T-helper 17 cell (primary cell): ENCODE data around the gene DCUN1D1. TPM values are rescaled to one million over a fixed set of nuclear protein-coding genes. Genes with fewer than 3 reads are reported as not detected.

Experiments used
- ATAC-seq: fragments of 150-1000 bp; cut with Tn5 transposase; 2 replicates; pipeline ENCODE4 v1.10.0; 2021; ENCODE audit warnings: mild to moderate bottlenecking, moderate library complexity
- DNase-seq, 3 donors: peaks; one replicate each; pipeline versions ENCODE4 v3.0.0 to v3.0.0-alpha.2; 2020 to 2021
- H3K9me3 ChIP-seq: one replicate; pipeline ENCODE4 v1.7.0; 2013; ENCODE audit warnings: low read length, mild to moderate bottlenecking; ENCODE audit not compliant: control insufficient read depth, poor library complexity, severe bottlenecking
- H3K27ac Mint-ChIP-seq: one replicate; pipeline ENCODE4 v1.8.0; 2022; ENCODE audit warnings: mild to moderate bottlenecking, moderate library complexity, mixed read lengths
- H3K27me3 Mint-ChIP-seq: one replicate; pipeline ENCODE4 v1.8.0; 2022; ENCODE audit warnings: mixed read lengths
- H3K36me3 Mint-ChIP-seq: one replicate; pipeline ENCODE4 v1.8.0; 2022; ENCODE audit warnings: low read depth, mixed read lengths
- H3K4me1 Mint-ChIP-seq: one replicate; pipeline ENCODE4 v1.8.0; 2022; ENCODE audit warnings: mild to moderate bottlenecking, mixed read lengths
- H3K4me3 Mint-ChIP-seq: one replicate; pipeline ENCODE4 v1.8.0; 2022; ENCODE audit warnings: mild to moderate bottlenecking, moderate library complexity, mixed read lengths
- total RNA-seq, 4 donors: library from RNA in 2 of 4; stranded (reverse) in 2 of 4; gene quantifications; one replicate each; pipeline ENCODE4 v1.2.3 and lab custom pipeline; 2022 to 2026

Gene DCUN1D1
- total RNA-seq, 2 donors from 2014 or later: 32.7 to 51.5 TPM

DNA sequence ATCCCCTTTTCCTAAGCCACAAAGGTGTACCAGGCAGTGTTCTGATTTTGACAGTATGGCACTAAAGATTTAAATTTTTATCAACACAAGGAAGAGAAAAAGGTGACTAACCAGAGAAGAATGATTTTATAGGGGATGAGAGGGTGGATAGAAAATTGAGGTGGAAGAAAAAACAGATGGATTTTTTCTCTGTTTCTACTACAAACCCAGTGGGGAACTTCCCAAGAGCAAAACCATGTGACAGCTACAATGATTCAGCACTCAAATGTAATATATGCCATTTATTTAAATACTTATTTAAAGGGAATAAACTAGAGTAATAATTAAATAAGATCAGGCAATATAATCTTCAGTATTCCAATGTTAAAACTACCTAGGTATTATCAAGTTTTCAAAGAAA is 11.1 kb downstream of the DCUN1D1 start:
- ATAC-seq: no peak
- Mint-ChIP-seq H3K4me3 (no peak overlapping the region), H3K27me3 (no peaks in the 10 kb centered on the region), H3K36me3 (no peaks in the 10 kb centered on the region), H3K4me1 (peaks cover 37% of the 10 kb centered on the region), H3K27ac (peak overlapping the region; percentile 19)
- no peaks in the 10 kb centered on the region for H3K9me3 ChIP-seq
- no peak for DNase-seq

DNA sequence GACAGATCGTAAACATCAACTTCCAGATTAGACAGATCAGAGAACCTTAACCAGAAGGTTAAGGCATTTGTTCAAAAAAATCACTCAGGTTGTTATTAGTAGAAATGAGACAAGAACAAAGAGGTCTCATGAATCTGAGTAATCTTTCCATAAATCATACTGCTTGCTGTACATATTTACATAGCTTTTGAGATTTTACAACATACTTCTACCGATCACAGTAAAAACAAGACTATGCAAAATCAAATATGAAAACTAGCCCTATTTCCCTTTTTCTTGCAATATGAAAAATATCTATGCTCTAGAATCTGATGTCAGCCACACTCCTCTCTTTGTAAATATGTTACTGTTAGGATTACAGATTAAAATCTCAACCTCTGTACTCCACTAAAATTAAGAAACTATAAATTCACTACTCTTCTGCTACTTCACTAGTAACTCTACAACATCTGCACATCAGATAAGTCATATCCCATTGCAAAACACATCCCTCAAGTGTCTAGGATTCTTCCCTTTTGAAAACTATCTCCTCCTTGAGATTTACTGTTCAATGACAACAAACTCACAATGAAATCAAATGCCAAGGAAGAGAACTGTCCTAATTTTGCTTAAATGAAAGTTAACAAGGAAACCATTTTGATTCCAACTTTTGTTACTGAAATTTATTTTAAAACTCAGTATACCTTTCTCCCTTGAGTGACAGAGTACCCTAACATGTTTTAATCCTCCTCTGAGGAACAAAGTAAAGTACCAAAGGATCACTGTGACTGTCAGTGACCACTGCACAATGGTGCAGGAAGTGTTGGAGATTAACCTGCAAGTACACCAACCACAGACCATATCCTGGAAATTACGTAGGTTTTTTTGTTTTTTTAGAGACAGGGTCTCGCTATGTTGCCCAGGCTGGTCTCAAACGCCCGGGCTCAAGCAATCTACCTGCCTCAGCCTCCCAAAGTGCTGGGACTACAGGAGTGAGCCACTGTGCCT is 12.8 kb downstream of the DCUN1D1 start:
- Mint-ChIP-seq H3K4me1 (peaks cover 37% of the 10 kb centered on the region), H3K4me3 (peak overlapping the region; percentile 78), H3K27me3 (no peaks in the 10 kb centered on the region), H3K36me3 (peaks cover under 1% of the 10 kb centered on the region), H3K27ac (peak overlapping the region; percentile 91)
- H3K9me3 ChIP-seq: no peaks in the 10 kb centered on the region
- ATAC-seq (peak; percentile 74), DNase-seq (no peak)

DNA sequence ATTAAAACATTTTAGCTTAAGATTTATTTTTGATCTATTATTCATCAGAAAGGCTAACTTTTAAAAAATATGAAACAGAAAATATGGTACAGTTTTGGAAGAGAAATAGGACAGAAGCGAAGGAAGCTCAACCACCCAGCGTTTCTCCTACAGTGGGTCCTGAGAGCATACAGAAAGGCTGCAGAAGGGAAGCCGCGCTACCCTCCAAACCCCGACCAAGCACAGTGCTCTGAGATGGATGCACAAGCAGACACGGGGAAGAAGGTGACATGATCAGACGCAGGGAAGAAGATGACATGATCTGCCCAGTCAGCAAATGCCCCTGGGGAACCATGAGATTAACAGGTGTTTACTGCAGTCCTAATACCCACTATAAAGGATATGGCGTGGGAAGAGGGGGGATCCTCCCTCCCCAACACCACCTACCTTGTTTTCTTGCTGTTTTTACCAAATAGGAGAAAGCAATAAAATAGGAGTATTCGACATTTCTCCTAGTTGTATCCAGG is 14.4 kb downstream of the DCUN1D1 start:
- Mint-ChIP-seq H3K4me3 (no peak overlapping the region), H3K4me1 (peaks cover 29% of the 10 kb centered on the region), H3K36me3 (peaks cover 2% of the 10 kb centered on the region), H3K27me3 (no peaks in the 10 kb centered on the region), H3K27ac (peak overlapping the region; percentile 91)
- H3K9me3 ChIP-seq: no peaks in the 10 kb centered on the region
- no peak for ATAC-seq
- DNase-seq: no peak

DNA sequence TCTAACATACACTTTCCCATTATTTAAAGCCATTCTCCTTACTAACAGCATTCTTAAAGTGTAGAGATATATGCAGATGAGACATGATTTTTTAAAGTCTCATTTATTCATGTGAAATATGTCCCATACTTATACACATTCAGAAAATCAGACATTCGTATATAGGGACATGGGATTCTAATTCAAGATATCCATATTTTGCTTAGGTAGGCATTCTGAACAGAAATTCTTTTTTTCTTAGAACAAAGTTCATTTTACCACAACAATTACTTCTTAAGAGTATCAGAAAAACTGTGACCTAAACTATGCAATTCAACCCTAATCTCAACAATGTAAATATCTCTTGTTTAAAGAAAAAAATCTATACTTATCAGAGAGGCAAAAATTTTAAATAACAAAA is 16.2 kb downstream of the DCUN1D1 start:
- H3K9me3 ChIP-seq: no peaks in the 10 kb centered on the region
- Mint-ChIP-seq H3K27ac (no peak overlapping the region), H3K36me3 (peaks cover 6% of the 10 kb centered on the region), H3K4me1 (peaks cover 26% of the 10 kb centered on the region), H3K4me3 (no peak overlapping the region), H3K27me3 (no peaks in the 10 kb centered on the region)
- ATAC-seq (no peak), DNase-seq (no peak)

DNA sequence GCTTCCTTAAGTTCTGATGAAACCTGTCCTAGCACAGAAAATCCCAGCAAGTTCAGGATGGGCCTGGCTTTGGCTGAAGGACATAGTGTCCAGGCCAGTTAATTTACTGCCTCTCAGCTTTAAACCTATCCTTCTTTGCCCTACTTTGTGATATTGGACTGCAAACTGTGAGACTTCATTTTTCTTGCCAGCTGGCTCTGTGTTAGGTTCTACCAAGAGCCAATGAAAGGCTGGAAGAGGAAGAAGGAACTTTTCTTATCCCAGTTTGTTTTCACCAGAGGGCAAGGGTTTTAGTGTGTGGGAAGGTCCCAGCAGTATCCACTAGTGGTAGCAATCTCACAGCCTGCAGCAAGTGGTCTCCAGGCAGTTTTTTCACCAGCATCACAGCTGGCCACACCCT is 18.2 kb downstream of the DCUN1D1 start:
- Mint-ChIP-seq H3K36me3 (peaks cover 6% of the 10 kb centered on the region), H3K27ac (no peak overlapping the region), H3K4me3 (no peak overlapping the region), H3K4me1 (peaks cover 16% of the 10 kb centered on the region), H3K27me3 (no peaks in the 10 kb centered on the region)
- no peak for DNase-seq
- ATAC-seq: no peak
- H3K9me3 ChIP-seq: no peaks in the 10 kb centered on the region

DNA sequence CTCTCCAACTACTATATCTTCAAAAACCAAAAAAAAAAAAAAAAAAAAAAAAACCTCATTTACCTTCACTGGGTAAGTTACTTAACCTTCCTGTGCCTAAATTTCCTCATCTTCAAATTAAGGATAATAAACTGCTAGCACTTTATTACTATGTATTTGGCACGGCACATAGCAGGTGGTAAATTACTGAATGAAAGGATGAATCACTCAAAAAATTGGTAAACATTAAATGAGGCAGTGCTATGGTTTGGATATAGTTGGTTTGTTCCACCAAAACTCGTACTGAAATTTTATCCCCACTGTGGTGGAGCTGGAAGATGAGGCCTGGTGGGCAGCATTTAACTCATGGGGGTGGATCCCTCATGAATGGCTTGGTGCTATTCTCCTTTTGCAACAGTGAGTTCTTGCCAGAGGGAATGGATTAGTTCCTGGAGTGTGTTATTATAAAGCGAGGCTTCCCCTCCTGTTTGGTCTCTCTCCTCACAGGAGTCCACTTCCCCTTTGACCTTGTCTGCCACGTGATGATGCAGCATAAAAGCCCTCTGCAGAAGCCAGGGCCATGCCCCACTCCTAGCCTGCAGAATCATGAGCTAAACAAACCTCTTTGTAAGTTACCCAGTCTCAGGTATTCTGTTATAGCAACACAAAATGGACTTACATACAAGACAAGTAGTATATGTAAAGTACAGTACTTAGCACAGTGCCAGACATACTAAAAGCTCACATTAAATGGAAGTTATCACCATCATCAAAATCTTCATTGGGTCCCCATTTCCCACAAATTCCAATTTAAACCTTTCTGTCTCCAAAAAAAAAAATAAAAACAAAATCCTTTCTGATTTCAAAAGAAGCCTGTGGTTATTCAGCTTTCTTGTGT is 20.6 kb downstream of the DCUN1D1 start:
- H3K4me1 Mint-ChIP-seq: peaks cover 6% of the 10 kb centered on the region
- H3K27ac Mint-ChIP-seq: peak overlapping the region; percentile 84
- H3K36me3 Mint-ChIP-seq: peaks cover 8% of the 10 kb centered on the region
- DNase-seq: no peak
- no peak overlapping the region for H3K4me3 Mint-ChIP-seq
- no peaks in the 10 kb centered on the region for H3K27me3 Mint-ChIP-seq
- no peaks in the 10 kb centered on the region for H3K9me3 ChIP-seq
- ATAC-seq: no peak

DNA sequence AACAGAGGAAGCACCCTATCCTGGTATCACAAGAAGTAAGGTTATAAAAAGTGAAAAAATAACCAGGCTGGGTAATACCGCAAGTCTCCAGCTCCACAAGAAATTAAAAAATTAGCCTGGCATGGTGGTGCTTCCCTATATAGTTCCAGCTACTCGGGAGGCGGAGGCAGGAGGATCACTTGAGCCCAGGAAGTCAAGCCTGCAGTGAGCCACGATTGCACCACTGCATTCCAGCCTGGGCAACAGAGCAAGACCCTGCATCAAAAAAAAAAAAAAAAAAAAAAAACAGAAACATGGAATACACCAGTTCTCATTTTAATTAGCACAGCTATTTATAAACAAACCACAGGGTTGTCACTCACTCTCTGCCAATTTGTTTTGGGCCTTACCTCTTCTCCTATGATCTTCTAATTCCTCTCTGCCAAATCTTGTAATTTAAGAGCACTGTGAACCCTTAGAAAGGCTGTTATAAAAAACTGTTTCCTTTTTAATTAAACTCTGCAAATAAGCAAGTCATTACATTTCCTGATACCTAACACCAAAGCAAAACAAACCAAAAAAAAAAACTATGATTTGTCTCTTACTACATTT is 22.6 kb downstream of the DCUN1D1 start:
- ATAC-seq (no peak), DNase-seq (no peak)
- Mint-ChIP-seq H3K27me3 (no peaks in the 10 kb centered on the region), H3K4me1 (peaks cover 6% of the 10 kb centered on the region), H3K36me3 (peaks cover 8% of the 10 kb centered on the region), H3K27ac (no peak overlapping the region), H3K4me3 (no peak overlapping the region)
- H3K9me3 ChIP-seq: no peaks in the 10 kb centered on the region

DNA sequence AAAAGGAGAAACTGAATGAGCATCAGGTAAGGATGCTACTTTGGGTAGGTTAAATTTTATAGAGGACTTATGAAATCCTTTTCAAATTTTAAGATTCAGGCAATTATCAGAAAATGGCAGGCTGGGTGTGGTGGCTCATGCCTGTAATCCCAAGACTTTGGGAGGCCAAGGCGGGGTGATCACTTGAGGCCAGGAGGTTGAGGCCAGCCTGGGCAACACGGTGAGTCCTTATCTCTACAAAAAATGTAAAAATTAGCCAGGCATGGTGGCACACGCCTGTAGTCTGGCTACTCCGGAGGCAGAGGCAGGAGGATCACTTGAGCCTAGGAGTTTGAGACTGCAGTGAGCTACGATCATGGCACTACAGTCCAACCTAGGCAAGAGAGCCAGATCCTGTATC is 23.1 kb downstream of the DCUN1D1 start:
- Mint-ChIP-seq H3K36me3 (peaks cover 7% of the 10 kb centered on the region), H3K4me1 (peaks cover 6% of the 10 kb centered on the region), H3K27ac (no peak overlapping the region), H3K27me3 (no peaks in the 10 kb centered on the region), H3K4me3 (no peak overlapping the region)
- DNase-seq (no peak), ATAC-seq (no peak)
- H3K9me3 ChIP-seq: no peaks in the 10 kb centered on the region

DNA sequence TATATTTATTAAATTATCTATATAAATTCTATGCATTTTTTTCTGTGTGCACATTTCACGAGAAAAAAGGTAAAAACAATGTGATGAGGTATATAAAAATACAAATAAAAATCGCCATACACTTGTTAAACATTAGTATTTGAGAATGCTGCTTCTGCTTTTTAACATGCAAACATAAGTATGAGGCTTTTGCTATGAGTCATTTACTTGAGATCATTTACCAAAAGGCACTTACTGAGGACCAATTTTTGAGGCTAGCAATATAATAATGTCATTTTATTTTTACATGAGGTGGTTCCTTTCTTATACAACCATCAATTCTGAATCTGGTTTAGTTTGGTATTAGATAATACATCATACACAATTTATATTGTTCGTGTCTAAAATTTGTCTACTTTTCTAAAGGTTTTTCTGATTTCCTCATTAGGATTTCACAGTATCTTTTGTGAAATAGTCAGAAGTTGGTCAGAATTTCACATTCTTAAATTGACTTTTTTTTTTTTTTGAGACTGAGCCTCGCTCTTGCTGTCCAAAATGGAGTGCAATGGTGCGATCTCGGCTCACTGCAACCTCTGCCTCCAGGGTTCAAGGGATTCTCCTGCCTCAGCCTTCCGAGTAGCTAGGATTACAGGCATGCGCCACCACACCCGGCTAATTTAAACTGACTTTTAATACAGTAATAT is 25.6 kb downstream of the DCUN1D1 start:
- Mint-ChIP-seq H3K4me1 (peaks cover 12% of the 10 kb centered on the region), H3K27ac (peak overlapping the region; percentile 79), H3K36me3 (peaks cover 11% of the 10 kb centered on the region)

DNA sequence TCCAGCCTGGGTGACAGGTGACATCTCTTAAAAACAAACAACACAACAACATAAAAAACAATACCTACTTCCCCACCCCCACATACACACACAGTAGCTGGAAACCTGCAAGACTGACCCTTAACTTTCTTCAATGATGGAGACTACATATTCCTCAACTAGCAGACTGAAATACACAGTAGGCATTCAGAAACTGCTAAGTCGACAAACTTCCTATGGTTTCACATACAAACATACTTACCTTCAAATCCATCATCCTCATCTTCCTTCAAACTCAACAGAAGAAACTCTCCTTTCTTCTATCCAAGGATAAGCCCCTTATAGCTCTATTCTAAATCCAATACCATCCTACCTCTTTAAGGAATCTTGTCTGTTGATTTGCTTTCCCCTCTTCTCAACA is 30.6 kb downstream of the DCUN1D1 start:
- DNase-seq (no peak), ATAC-seq (no peak)
- Mint-ChIP-seq H3K4me1 (peaks cover 9% of the 10 kb centered on the region), H3K4me3 (no peak overlapping the region), H3K36me3 (peaks cover 14% of the 10 kb centered on the region), H3K27ac (no peak overlapping the region), H3K27me3 (no peaks in the 10 kb centered on the region)
- H3K9me3 ChIP-seq: no peaks in the 10 kb centered on the region

More for the DNA sequence above, 25.6 kb downstream of the DCUN1D1 start:
- Mint-ChIP-seq H3K27me3 (no peaks in the 10 kb centered on the region), H3K4me3 (no peak overlapping the region)
- no peaks in the 10 kb centered on the region for H3K9me3 ChIP-seq
- DNase-seq: no peak
- no peak for ATAC-seq

DNA sequence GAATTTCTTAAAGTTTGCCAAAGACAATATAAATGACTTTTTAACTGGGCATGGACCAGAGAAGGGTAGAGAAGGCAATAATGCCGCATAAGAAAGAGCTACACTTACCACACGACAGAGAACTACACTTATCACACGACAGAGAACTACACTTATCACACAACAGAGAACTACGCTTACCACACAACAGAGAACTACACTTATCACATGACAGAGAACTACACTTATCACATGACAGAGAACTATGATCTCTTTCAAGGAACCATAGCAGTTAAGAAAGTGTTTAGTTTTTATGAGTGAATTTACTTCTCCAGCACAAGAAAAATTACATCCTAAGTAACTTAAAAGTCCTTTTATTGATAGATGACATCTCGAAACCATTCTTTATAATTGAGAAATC is 32.0 kb downstream of the DCUN1D1 start:
- no peak for ATAC-seq
- H3K27me3 Mint-ChIP-seq: no peaks in the 10 kb centered on the region
- no peak overlapping the region for H3K4me3 Mint-ChIP-seq
- H3K4me1 Mint-ChIP-seq: peaks cover 9% of the 10 kb centered on the region
- peaks cover 14% of the 10 kb centered on the region for H3K36me3 Mint-ChIP-seq
- no peaks in the 10 kb centered on the region for H3K9me3 ChIP-seq
- no peak overlapping the region for H3K27ac Mint-ChIP-seq
- DNase-seq: no peak

DNA sequence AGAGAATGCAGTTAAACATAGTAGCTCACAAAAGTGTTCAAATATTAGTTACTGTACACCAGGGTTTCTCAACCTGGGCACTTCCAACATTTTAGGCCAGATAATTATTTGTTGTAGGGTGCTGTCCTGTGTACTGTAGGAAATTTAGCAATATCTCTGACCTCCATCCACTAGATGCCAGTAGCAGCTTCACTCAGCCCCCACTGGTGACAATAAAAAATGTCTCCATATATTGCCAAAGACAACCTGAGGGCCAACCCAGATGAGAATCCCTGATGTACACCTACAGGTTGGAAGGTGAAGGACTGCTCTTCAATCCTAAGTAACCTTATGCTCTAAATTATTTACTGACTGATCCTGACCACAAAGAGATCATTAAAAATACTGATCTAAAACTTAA is 32.5 kb downstream of the DCUN1D1 start:
- H3K4me1 Mint-ChIP-seq: peaks cover 9% of the 10 kb centered on the region
- no peak for DNase-seq
- ATAC-seq: peak; percentile 48
- no peak overlapping the region for H3K4me3 Mint-ChIP-seq
- no peak overlapping the region for H3K27ac Mint-ChIP-seq
- no peaks in the 10 kb centered on the region for H3K9me3 ChIP-seq
- H3K36me3 Mint-ChIP-seq: peaks cover 14% of the 10 kb centered on the region
- no peaks in the 10 kb centered on the region for H3K27me3 Mint-ChIP-seq
